HepG2 (cell line): Measurements from ENCODE around the gene ADAMTS12. TPM values are rescaled to one million over a fixed set of nuclear protein-coding genes. Genes with fewer than 3 reads are reported as not detected.

Experiments used
- ATAC-seq: fragments of 200-7000 bp; cut with Tn5 transposase; 3 replicates; pipeline ENCODE4 v1.9.1; 2020; ENCODE audit warnings: mild to moderate bottlenecking, moderate library complexity
- BruUV-seq: library from RNA; stranded (reverse); fragments of 400-500 nt; replicated peaks from 2 replicates; lab custom pipeline; 2021; lab: Mats Ljungman, UMichigan
- CTCF ChIA-PET: fragments of 300-600 bp; formaldehyde crosslinking; extraction: SDS; loops from one replicate; lab custom pipeline; 2021; ENCODE audit warnings: low total read pairs, inconsistent platforms, low intra/inter-chr PET ratio; lab: Yijun Ruan, JAX
- POLR2A ChIA-PET: fragments of 350-600 bp; sonication (Branson Sonifier 250); formaldehyde crosslinking; loops from one replicate; lab custom pipeline; 2020; ENCODE audit warnings: antibody characterized with exemption, inconsistent platforms; lab: Yijun Ruan, JAX
- DNase-seq: peaks from one replicate; pipeline ENCODE4 v3.0.0-alpha.2; 2015; ENCODE audit warnings: low spot score
- FAIRE-seq: peaks from 3 replicates; lab custom pipeline; 2011; peaks lifted over from hg19 to GRCh38; lab: Jason Lieb, UNC
- H2AFZ ChIP-seq: one replicate; pipeline ENCODE4 v1.6.1; 2011; ENCODE audit warnings: low read length, inconsistent platforms
- H3K27ac ChIP-seq: fragments of 300-600 bp; 3 replicates; pipeline ENCODE4 v1.8.0; 2011; ENCODE audit warnings: mixed run types, mild to moderate bottlenecking, mixed read lengths, low read length, inconsistent platforms; ENCODE audit not compliant: insufficient read depth; ENCODE audit errors: extremely low read length
- H3K27me3 ChIP-seq, 2 experiments: fragments of 200-600 bp in 1 of 2; 2 replicates in 1 of 2; 3 replicates in 1 of 2; pipeline versions ENCODE4 v1.6.0 to v1.8.0; 2011; ENCODE audit warnings: low read length in 2 of 2, mild to moderate bottlenecking in 2 of 2, moderate library complexity in 2 of 2, inconsistent platforms in 1 of 2; ENCODE audit not compliant: insufficient read depth in 2 of 2, control insufficient read depth in 1 of 2
- H3K36me3 ChIP-seq, 2 experiments: fragments of 200-600 bp in 1 of 2; replicated peaks in 1 of 2; 2 replicates in 1 of 2; 3 replicates in 1 of 2; pipeline versions ENCODE4 v1.5.1 to v1.8.0; 2011; ENCODE audit warnings: low read length in 2 of 2, inconsistent platforms in 1 of 2; ENCODE audit not compliant: insufficient read depth in 2 of 2, control insufficient read depth in 1 of 2
- H3K4me1 ChIP-seq: 2 replicates; pipeline ENCODE4 v1.5.1; 2012; ENCODE audit warnings: low read length, inconsistent platforms; ENCODE audit not compliant: insufficient read depth
- H3K4me2 ChIP-seq: 2 replicates; pipeline ENCODE4 v1.6.0; 2011; ENCODE audit warnings: low read depth, low read length, inconsistent platforms
- H3K4me3 ChIP-seq, 3 experiments: fragments of 200-600 bp in 1 of 3; sonication (generic), shearing (Covaris generic) in 1 of 3; replicated peaks in 1 of 3; 2 replicates each; pipeline ENCODE4 v1.5.1; 2011 to 2016; ENCODE audit warnings: low read length in 3 of 3, inconsistent platforms in 2 of 3, low read depth in 2 of 3, mild to moderate bottlenecking in 2 of 3, control low read depth in 1 of 3, mixed read lengths in 1 of 3; ENCODE audit not compliant: insufficient read depth in 1 of 3
- H3K79me2 ChIP-seq: one replicate; pipeline ENCODE4 v1.6.1; 2011; ENCODE audit warnings: low read length, inconsistent platforms; ENCODE audit not compliant: insufficient read depth
- H3K9ac ChIP-seq: 2 replicates; pipeline ENCODE4 v1.6.0; 2011; ENCODE audit warnings: mild to moderate bottlenecking, low read depth, low read length, inconsistent platforms; ENCODE audit not compliant: insufficient read depth
- H3K9me3 ChIP-seq: 2 replicates; pipeline ENCODE4 v1.5.1; 2012; ENCODE audit warnings: mild to moderate bottlenecking, low read length
- H4K20me1 ChIP-seq: 2 replicates; pipeline ENCODE4 v1.6.0; 2011; ENCODE audit warnings: inconsistent platforms, mild to moderate bottlenecking, low read length, moderate library complexity; ENCODE audit not compliant: insufficient read depth
- IRF2 ChIP-seq: IDR thresholded peaks from 2 replicates; pipeline ENCODE4 v1.6.1; 2018; ENCODE audit warnings: missing genetic modification reagents, missing compliant biosample characterization
- KLF11 ChIP-seq: IDR thresholded peaks from 2 replicates; pipeline ENCODE4 v1.6.1; 2016; ENCODE audit warnings: missing compliant biosample characterization
- MAF1 ChIP-seq: sonication (generic); formaldehyde crosslinking; IDR thresholded peaks from 2 replicates; pipeline ENCODE4 v1.5.0; 2020; ENCODE audit warnings: missing genetic modification reagents, borderline replicate concordance
- PPARG ChIP-seq: conservative IDR thresholded peaks from 2 replicates; pipeline ENCODE4 v1.6.1; 2016; ENCODE audit warnings: missing biosample characterization, missing genetic modification reagents
- RFX5 ChIP-seq: IDR thresholded peaks from 2 replicates; pipeline ENCODE4 v1.6.1; 2011; ENCODE audit warnings: low read depth, low read length, improper control_type of control experiment
- ZBTB3 ChIP-seq: sonication (generic); formaldehyde crosslinking; IDR thresholded peaks from 2 replicates; pipeline ENCODE4 v1.4.0; 2020; ENCODE audit warnings: low read depth, mild to moderate bottlenecking, moderate library complexity, missing genetic modification reagents, borderline replicate concordance
- ZIK1 ChIP-seq: sonication (generic); formaldehyde crosslinking; IDR thresholded peaks from 2 replicates; pipeline ENCODE4 v1.5.0; 2020; ENCODE audit warnings: mild to moderate bottlenecking, low read depth, missing genetic modification reagents, borderline replicate concordance
- ZNF225 ChIP-seq: sonication (generic); formaldehyde crosslinking; IDR thresholded peaks from 2 replicates; pipeline ENCODE4 v1.4.0; 2020; ENCODE audit warnings: mild to moderate bottlenecking, missing genetic modification reagents
- ZNF570 ChIP-seq: sonication (generic); formaldehyde crosslinking; IDR thresholded peaks from 2 replicates; pipeline ENCODE4 v1.4.0; 2020; ENCODE audit warnings: mild to moderate bottlenecking, missing genetic modification reagents, borderline replicate concordance
- ZSCAN20 ChIP-seq: sonication (generic); formaldehyde crosslinking; IDR thresholded peaks from 2 replicates; pipeline ENCODE4 v1.4.0; 2020; ENCODE audit warnings: missing genetic modification reagents, mild to moderate bottlenecking, borderline replicate concordance
- WGBS: methylation state at CpG from one replicate; pipeline ENCODE4 v1.1.6; 2017; ENCODE audit warnings: low lambda C conversion rate; 5-methylcytosine and 5-hydroxymethylcytosine counted together
- in situ Hi-C: cut with HindIII; loops from 2 replicates; pipeline ENCODE4 v1.10.0; 2017; ENCODE audit warnings: low pct_unique_long_range_greater_than_20kb; ENCODE audit not compliant: extremely low pct_ligation_motif_present
- intact Hi-C: fragments of 100-400 bp; cut with micrococcal nuclease; formaldehyde crosslinking; loops from one replicate; pipeline ENCODE4 v1.10.0; 2022; ENCODE audit not compliant: unreplicated experiment
- polyA plus RNA-seq, 8 experiments: library from polyadenylated mRNA; depleted of rRNA in 3 of 8; stranded (reverse) in 7 of 8; unstranded in 1 of 8; fragments of >200 nt; fragmentation: Illumina TruSeq in 4 of 8; extraction: Trizol in 4 of 8; gene quantifications; 2 replicates each; pipeline versions ENCODE4 v1.2.1 to v1.2.3, GENCODE V29; 2011 to 2016; ENCODE audit warnings: low read depth in 4 of 8, missing spikeins in 1 of 8, mixed read lengths in 1 of 8; ENCODE audit not compliant: insufficient read depth in 1 of 8
- total RNA-seq, 5 experiments: library from RNA; depleted of rRNA; stranded (reverse); fragments of >200 nt; fragmentation: Illumina TruSeq; extraction: Trizol; gene quantifications; 2 replicates each; pipeline ENCODE4 v1.2.3, GENCODE V29; 2016; ENCODE audit warnings: low read depth in 1 of 5
- TF ChIP-seq, protein P1 (sequence below): IDR thresholded peaks from 2 replicates; pipeline ENCODE4 v1.6.1; 2016; ENCODE audit warnings: control low read depth
- TF ChIP-seq, protein P2 (sequence below): sonication (generic); formaldehyde crosslinking; IDR thresholded peaks from 2 replicates; pipeline ENCODE4 v1.8.0; 2022; ENCODE audit warnings: missing genetic modification reagents, mild to moderate bottlenecking, moderate library complexity, borderline replicate concordance
- TF ChIP-seq, protein P3 (sequence below): IDR thresholded peaks from 2 replicates; pipeline ENCODE4 v1.6.1; 2016; ENCODE audit warnings: missing compliant biosample characterization, missing genetic modification reagents, borderline replicate concordance
- TF ChIP-seq, protein P4 (sequence below), 2 experiments: IDR thresholded peaks; 2 replicates each; pipeline ENCODE4 v1.6.1; 2011 to 2012; ENCODE audit warnings: low read length in 2 of 2, borderline replicate concordance in 1 of 2, low read depth in 1 of 2, mild to moderate bottlenecking in 1 of 2, moderate library complexity in 1 of 2

ADAMTS12 gene
- total and polyA plus RNA-seq, 2 of the 13 experiments (the other 11 are each of a cell fraction or from before 2014, with no cell fraction given): 0.03 TPM; not detected in 1

DNA sequence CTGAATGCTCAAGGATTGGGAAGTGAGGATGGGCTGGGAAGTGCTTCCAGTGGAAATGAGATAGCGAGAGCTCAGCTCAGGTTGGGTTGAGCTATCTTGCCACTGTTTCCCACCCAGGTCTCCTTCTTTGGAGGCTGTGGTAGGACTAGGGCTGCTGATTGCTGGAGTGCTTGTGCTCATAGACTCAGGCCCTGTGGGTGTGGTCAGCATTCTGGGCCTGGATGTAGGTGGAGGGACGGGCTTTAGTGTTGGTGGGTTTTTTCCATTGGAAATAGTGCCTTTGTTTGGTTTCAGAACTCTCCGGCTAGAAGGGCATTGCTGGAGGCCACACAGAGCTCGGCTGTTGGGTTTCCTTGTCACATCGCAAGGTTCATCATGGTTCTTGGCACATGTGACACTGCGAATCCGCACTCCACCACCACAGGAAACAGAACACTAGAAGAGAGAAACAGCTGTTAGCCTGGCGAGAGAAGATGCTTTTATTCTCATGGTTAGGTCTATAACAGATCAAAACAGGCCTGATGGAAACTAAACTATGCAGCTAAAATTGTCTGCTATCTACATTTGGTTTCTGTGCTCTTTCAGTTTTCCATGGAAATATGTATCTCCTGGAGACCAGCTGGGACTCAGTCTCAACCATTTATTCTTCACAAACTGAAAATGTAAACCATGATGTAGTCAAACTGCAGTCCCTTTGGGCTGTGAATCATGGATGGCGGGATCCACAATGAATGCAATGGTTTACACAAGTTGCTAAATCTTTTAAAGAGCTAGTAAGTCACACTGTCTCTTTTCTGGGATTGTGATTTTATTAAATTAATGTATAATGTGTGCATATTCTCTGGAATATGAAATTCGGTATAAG lies 314.8 kb downstream of the ADAMTS12 start (continued):
- TF ChIP-seq, protein P1, sequence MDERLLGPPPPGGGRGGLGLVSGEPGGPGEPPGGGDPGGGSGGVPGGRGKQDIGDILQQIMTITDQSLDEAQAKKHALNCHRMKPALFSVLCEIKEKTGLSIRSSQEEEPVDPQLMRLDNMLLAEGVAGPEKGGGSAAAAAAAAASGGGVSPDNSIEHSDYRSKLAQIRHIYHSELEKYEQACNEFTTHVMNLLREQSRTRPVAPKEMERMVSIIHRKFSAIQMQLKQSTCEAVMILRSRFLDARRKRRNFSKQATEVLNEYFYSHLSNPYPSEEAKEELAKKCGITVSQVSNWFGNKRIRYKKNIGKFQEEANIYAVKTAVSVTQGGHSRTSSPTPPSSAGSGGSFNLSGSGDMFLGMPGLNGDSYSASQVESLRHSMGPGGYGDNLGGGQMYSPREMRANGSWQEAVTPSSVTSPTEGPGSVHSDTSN (CRISPR knock-in tag): no peak
- TF ChIP-seq, all 625 proteins: peak for 0

DNA sequence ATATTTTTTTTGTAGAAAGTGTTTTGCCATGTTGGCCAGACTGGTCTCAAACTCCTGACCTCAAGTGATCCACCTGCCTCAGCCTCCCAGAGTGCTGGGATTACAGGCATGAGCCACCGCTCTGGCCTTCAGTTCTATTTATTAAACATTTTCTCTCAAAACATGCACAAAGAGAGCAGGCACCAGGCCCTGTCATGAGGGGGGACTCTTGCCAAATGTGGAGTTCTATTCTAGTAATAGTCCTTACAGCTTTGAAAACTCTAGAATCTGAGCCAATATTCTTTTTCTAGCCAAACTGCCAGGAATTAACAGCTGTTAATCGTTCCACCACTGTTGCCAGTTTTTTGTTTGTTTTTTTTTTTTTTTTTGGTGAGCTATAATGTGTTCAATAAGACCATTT lies 326.5 kb downstream of the ADAMTS12 start:
- no peak overlapping the region for H3K9ac ChIP-seq
- H3K4me2 ChIP-seq: no peak overlapping the region
- no peak overlapping the region for H2AFZ ChIP-seq
- DNase-seq (no peak), ATAC-seq (no peak), FAIRE-seq (no peak)
- H3K9me3 ChIP-seq: no peaks in the 10 kb centered on the region
- ChIA-PET POLR2A (no interaction called here), CTCF (no interaction called here)
- in situ Hi-C loops (no loop called here), intact Hi-C loops (no loop called here)
- no peaks in the 10 kb centered on the region for H4K20me1 ChIP-seq
- H3K4me1 ChIP-seq: no peaks in the 10 kb centered on the region
- H3K27ac ChIP-seq: no peak overlapping the region
- H3K4me3 ChIP-seq: no peak overlapping the region
- H3K79me2 ChIP-seq: no peaks in the 10 kb centered on the region
- no peaks in the 10 kb centered on the region for H3K36me3 ChIP-seq
- no TSS peak for BruUV-seq
- no peaks in the 10 kb centered on the region for H3K27me3 ChIP-seq
- WGBS: 40% methylated on average over 2 of the region's 2 CpGs
- no peak for TF ChIP-seq MAF1 (CRISPR knock-in tag)
- no peak for TF ChIP-seq KLF11 (CRISPR knock-in tag)
- TF ChIP-seq RFX5: no peak
- TF ChIP-seq, protein P2, sequence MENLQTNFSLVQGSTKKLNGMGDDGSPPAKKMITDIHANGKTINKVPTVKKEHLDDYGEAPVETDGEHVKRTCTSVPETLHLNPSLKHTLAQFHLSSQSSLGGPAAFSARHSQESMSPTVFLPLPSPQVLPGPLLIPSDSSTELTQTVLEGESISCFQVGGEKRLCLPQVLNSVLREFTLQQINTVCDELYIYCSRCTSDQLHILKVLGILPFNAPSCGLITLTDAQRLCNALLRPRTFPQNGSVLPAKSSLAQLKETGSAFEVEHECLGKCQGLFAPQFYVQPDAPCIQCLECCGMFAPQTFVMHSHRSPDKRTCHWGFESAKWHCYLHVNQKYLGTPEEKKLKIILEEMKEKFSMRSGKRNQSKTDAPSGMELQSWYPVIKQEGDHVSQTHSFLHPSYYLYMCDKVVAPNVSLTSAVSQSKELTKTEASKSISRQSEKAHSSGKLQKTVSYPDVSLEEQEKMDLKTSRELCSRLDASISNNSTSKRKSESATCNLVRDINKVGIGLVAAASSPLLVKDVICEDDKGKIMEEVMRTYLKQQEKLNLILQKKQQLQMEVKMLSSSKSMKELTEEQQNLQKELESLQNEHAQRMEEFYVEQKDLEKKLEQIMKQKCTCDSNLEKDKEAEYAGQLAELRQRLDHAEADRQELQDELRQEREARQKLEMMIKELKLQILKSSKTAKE: no peak
- TF ChIP-seq ZIK1 (CRISPR knock-in tag): no peak
- TF ChIP-seq PPARG (CRISPR knock-in tag): no peak
- no peak for TF ChIP-seq ZBTB3 (CRISPR knock-in tag)
- TF ChIP-seq IRF2 (CRISPR knock-in tag): no peak
- TF ChIP-seq, protein P3, sequence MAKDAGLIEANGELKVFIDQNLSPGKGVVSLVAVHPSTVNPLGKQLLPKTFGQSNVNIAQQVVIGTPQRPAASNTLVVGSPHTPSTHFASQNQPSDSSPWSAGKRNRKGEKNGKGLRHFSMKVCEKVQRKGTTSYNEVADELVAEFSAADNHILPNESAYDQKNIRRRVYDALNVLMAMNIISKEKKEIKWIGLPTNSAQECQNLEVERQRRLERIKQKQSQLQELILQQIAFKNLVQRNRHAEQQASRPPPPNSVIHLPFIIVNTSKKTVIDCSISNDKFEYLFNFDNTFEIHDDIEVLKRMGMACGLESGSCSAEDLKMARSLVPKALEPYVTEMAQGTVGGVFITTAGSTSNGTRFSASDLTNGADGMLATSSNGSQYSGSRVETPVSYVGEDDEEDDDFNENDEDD (CRISPR knock-in tag): no peak
- TF ChIP-seq, protein P4, sequence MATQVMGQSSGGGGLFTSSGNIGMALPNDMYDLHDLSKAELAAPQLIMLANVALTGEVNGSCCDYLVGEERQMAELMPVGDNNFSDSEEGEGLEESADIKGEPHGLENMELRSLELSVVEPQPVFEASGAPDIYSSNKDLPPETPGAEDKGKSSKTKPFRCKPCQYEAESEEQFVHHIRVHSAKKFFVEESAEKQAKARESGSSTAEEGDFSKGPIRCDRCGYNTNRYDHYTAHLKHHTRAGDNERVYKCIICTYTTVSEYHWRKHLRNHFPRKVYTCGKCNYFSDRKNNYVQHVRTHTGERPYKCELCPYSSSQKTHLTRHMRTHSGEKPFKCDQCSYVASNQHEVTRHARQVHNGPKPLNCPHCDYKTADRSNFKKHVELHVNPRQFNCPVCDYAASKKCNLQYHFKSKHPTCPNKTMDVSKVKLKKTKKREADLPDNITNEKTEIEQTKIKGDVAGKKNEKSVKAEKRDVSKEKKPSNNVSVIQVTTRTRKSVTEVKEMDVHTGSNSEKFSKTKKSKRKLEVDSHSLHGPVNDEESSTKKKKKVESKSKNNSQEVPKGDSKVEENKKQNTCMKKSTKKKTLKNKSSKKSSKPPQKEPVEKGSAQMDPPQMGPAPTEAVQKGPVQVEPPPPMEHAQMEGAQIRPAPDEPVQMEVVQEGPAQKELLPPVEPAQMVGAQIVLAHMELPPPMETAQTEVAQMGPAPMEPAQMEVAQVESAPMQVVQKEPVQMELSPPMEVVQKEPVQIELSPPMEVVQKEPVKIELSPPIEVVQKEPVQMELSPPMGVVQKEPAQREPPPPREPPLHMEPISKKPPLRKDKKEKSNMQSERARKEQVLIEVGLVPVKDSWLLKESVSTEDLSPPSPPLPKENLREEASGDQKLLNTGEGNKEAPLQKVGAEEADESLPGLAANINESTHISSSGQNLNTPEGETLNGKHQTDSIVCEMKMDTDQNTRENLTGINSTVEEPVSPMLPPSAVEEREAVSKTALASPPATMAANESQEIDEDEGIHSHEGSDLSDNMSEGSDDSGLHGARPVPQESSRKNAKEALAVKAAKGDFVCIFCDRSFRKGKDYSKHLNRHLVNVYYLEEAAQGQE (IDR thresholded peaks at IDR 0.05; ENCODE audit: borderline replicate concordance in 1 of 2, low read depth in 1 of 2, low read length in 2 of 2): no peak
- TF ChIP-seq ZNF225 (CRISPR knock-in tag): no peak
- no peak for TF ChIP-seq ZSCAN20 (CRISPR knock-in tag)
- TF ChIP-seq ZNF570: no peak
